Aorta (tissue), 5 donors: Measurements from ENCODE around the gene DDO. TPM values are rescaled to one million over a fixed set of nuclear protein-coding genes. Genes with fewer than 3 reads are reported as not detected.

Experiments
- ATAC-seq: fragments of 200-7000 bp; cut with Tn5 transposase; one replicate; pipeline ENCODE4 v1.9.1; 2022; ENCODE audit warnings: moderate library complexity; ENCODE audit not compliant: low FRiP score
- DNase-seq, 2 donors: peaks; one replicate each; pipeline ENCODE4 v3.0.0-alpha.2; 2020
- H3K27ac ChIP-seq, 2 donors: one replicate each; pipeline ENCODE4 v1.5.1; 2013; ENCODE audit warnings: low read length in 2 of 2, mild to moderate bottlenecking in 2 of 2, moderate library complexity in 2 of 2, control low read depth in 1 of 2, inconsistent platforms in 1 of 2, low read depth in 1 of 2
- H3K27me3 ChIP-seq, 2 donors: one replicate each; pipeline ENCODE4 v1.6.1; 2013; ENCODE audit warnings: control low read depth in 1 of 2, low read length in 1 of 2, mild to moderate bottlenecking in 1 of 2, moderate library complexity in 1 of 2; ENCODE audit not compliant: insufficient read depth in 2 of 2, control insufficient read depth in 1 of 2
- H3K36me3 ChIP-seq, 2 donors: one replicate each; pipeline ENCODE4 v1.6.1; 2013; ENCODE audit warnings: control low read depth in 1 of 2, low read length in 1 of 2, mild to moderate bottlenecking in 1 of 2; ENCODE audit not compliant: insufficient read depth in 2 of 2, control insufficient read depth in 1 of 2
- H3K4me1 ChIP-seq, 2 donors: one replicate each; pipeline ENCODE4 v1.6.1; 2013; ENCODE audit warnings: low read length in 2 of 2, control low read depth in 1 of 2, mild to moderate bottlenecking in 1 of 2, moderate library complexity in 1 of 2; ENCODE audit not compliant: insufficient read depth in 2 of 2, control insufficient read depth in 1 of 2
- H3K4me3 ChIP-seq, 2 donors: one replicate each; pipeline ENCODE4 v1.5.1; 2013; ENCODE audit warnings: low read length in 2 of 2, control low read depth in 1 of 2, mild to moderate bottlenecking in 1 of 2
- H3K9me3 ChIP-seq: one replicate; pipeline ENCODE4 v1.6.1; 2013; ENCODE audit warnings: mild to moderate bottlenecking, low read length; ENCODE audit not compliant: control insufficient read depth
- WGBS, 2 donors: extraction: QIAGEN DNeasy Blood & Tissue Kit; methylation state at CpG; one replicate each; pipeline ENCODE4 v1.1.7; 2013; 5-methylcytosine and 5-hydroxymethylcytosine counted together
- intact Hi-C, 2 donors: fragments of 100-400 bp; cut with DNase I; formaldehyde crosslinking; loops; one replicate each; pipeline versions ENCODE4 v1.14.2 to v1.15.0; 2022
- polyA plus RNA-seq, 2 donors: library from polyadenylated mRNA; stranded (reverse); fragments of 200-250 nt; gene quantifications; one replicate each; pipeline ENCODE4 v1.2.3, GENCODE V29; 2013
- total RNA-seq, 2 donors: library from RNA; stranded (reverse); fragmentation: NEBNext Ultra II Directional; extraction: Animal tissue kit (Norgen Biotek cat#: 25700); gene quantifications; one replicate each; pipeline ENCODE4 v1.2.1, GENCODE V29; 2021
- donor health status: healthy with polysubstance abuse.
- donor health status: Bipolar disorder and iron deficiency.
- donor health status: DM: no; HTN: no; CAD: no.
- donor health status: DM: no; HTN: no; CAD: no.
- donor health status: DM: yes; HTN: yes; CAD: no.

The DDO gene
- total and polyA plus RNA-seq, 4 donors = 1.3 to 6.6 (median 2.7) TPM

GRCh38 chr6:110409794-110410193 lies 5.6 kb downstream of the DDO start:
- H3K27ac ChIP-seq = no peak overlapping the region
- no peak overlapping the region for H3K4me3 ChIP-seq
- intact Hi-C loops = no loop called here
- no peaks in the 10 kb centered on the region for H3K9me3 ChIP-seq
- DNase-seq (no peak), ATAC-seq (no peak)
- peaks cover 0 to 2% of the 10 kb centered on the region in 2 donors for H3K36me3 ChIP-seq
- no peaks in the 10 kb centered on the region for H3K4me1 ChIP-seq
- no peaks in the 10 kb centered on the region for H3K27me3 ChIP-seq

DNA sequence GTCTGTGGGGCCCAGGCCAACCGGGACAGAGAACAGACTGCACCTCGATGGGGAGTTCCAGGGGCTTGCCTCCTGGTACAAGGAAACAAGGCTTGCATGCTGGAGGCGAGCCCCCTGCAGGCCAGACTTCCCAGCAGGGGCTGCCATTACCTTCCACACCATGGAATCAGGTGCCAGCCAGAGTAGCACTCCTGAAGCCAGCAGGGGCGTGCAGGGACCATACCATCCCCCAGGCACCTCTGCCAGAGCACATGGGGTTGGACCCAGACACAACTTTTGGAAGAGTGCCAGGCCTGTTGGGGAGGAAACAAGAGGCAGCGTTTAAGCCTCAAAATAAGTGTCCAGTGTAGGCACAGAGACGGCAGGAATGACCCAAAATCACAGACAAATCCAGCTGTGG lies 6.5 kb downstream of the DDO start:
- Histone ChIP-seq H3K4me3 (no peak overlapping the region), H3K27ac (no peak overlapping the region), H3K4me1 (no peaks in the 10 kb centered on the region), H3K9me3 (no peaks in the 10 kb centered on the region), H3K27me3 (no peaks in the 10 kb centered on the region), H3K36me3 (peaks cover 0 to 2% of the 10 kb centered on the region in 2 donors)
- no peak for ATAC-seq
- WGBS, 2 donors = 71 to 73% methylated on average over 6 of the region's 6 CpGs
- intact Hi-C loops = no loop called here
- no peak for DNase-seq

DNA sequence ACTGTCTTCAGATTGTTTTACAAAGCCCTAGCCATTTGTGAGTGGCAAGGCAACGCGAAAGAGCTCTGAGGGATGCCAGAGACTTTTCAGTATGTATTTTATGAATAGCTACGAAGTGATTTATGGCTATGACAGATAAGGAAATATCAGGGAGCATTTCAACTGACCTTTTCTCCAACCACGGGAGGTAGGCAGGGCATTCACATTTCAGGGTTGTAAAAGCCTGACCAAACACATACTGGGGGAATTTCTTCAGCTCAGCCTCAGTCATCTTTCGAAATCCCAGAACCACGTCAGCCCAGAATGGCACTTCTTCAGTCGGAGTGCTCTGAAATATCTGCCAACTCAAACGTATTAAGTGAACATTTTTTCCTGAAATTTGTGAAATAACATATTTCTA lies 10.8 kb downstream of the DDO start:
- ATAC-seq = no peak
- no peak overlapping the region for H3K27ac ChIP-seq
- H3K36me3 ChIP-seq = peaks cover 0 to 2% of the 10 kb centered on the region in 2 donors
- DNase-seq = no peak
- intact Hi-C loops = no loop called here
- WGBS, 2 donors = 48 to 60% methylated on average over 8 of the region's 8 CpGs
- no peaks in the 10 kb centered on the region for H3K4me1 ChIP-seq
- H3K4me3 ChIP-seq = no peak overlapping the region
- no peaks in the 10 kb centered on the region for H3K9me3 ChIP-seq
- no peaks in the 10 kb centered on the region for H3K27me3 ChIP-seq

DNA sequence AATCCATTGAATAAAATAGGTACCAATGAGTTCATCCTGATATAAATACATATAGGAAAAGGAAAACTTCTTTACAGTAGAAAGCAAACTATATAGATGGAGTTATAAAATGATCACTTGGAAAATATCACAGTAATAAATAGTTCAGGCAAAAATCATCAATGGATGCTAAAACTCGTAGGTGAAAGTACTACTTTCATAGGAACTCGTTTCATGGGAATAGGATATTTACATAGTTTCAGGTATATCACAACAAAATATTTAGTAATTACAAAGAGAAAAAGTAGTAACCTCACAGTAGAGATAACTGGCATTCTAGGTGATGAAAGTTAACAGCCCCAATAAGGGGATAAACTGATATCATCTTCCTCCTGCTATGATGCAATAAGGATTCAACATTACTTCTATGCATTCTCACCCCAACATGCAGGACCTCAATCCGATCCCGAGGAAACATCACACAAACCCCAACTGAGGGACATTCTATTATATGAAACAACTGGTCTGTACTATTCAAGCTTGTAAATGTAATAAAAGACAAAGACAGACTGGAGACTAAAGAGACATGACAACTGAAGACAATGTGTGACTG lies 13.7 kb downstream of the DDO start:
- no peak for ATAC-seq
- 90 to 95% methylated on average over 4 of the region's 4 CpGs for WGBS, 2 donors
- Histone ChIP-seq H3K27me3 (no peaks in the 10 kb centered on the region), H3K4me3 (no peak overlapping the region), H3K9me3 (no peaks in the 10 kb centered on the region), H3K36me3 (no peaks in the 10 kb centered on the region), H3K4me1 (no peaks in the 10 kb centered on the region), H3K27ac (no peak overlapping the region)
- DNase-seq = no peak
- intact Hi-C loops = no loop called here

- no peak overlapping the region for H3K27ac ChIP-seq
- H3K4me3 ChIP-seq = peak overlapping the region; percentile 10 to 14
- 44 to 64% methylated on average over 9 to 18 of the region's 18 CpGs for WGBS, 2 donors
- H3K27me3 ChIP-seq = no peaks in the 10 kb centered on the region
- H3K9me3 ChIP-seq = no peaks in the 10 kb centered on the region
- ATAC-seq (peak; percentile 48), DNase-seq (peak in 1 of 2 donors; percentile 71)
- H3K36me3 ChIP-seq = no peaks in the 10 kb centered on the region
- intact Hi-C loops = no loop called here
- no peaks in the 10 kb centered on the region for H3K4me1 ChIP-seq
Measured at GRCh38 chr6:110400208-110400607, 15.2 kb downstream of the DDO start.

GRCh38 chr6:110399219-110400071 lies 15.9 kb downstream of the DDO start:
- peak; percentile 70 to 78 for DNase-seq

GRCh38 chr6:110398778-110399177 lies 16.6 kb downstream of the DDO start:
- H3K4me1 ChIP-seq = no peaks in the 10 kb centered on the region
- H3K36me3 ChIP-seq = no peaks in the 10 kb centered on the region
- peak; percentile 16 for ATAC-seq
- no peaks in the 10 kb centered on the region for H3K9me3 ChIP-seq
- H3K27me3 ChIP-seq = no peaks in the 10 kb centered on the region
- no peak overlapping the region for H3K4me3 ChIP-seq
- intact Hi-C loops = loop anchor here in 1 of 2 donors (10.0 kb wide), 1 partner anchor 694 kb away; no protein-coding TSS in a partner anchor
- no peak overlapping the region for H3K27ac ChIP-seq
- no peak for DNase-seq
- 91 to 96% methylated on average over 4 of the region's 4 CpGs for WGBS, 2 donors

More at GRCh38 chr6:110399219-110400071, 15.9 kb downstream of the DDO start:
- Histone ChIP-seq H3K9me3 (no peaks in the 10 kb centered on the region), H3K27ac (peak overlapping the region in 1 of 2 donors; percentile 21), H3K27me3 (no peaks in the 10 kb centered on the region), H3K4me1 (no peaks in the 10 kb centered on the region), H3K4me3 (peak overlapping the region; percentile 10 to 14), H3K36me3 (no peaks in the 10 kb centered on the region)
- intact Hi-C loops = loop anchor here in 1 of 2 donors (10.0 kb wide), 1 partner anchor 695 kb away; no protein-coding TSS in a partner anchor
- ATAC-seq = peak; percentile 74
- 15 to 23% methylated on average over 43 of the region's 43 CpGs for WGBS, 2 donors

DNA sequence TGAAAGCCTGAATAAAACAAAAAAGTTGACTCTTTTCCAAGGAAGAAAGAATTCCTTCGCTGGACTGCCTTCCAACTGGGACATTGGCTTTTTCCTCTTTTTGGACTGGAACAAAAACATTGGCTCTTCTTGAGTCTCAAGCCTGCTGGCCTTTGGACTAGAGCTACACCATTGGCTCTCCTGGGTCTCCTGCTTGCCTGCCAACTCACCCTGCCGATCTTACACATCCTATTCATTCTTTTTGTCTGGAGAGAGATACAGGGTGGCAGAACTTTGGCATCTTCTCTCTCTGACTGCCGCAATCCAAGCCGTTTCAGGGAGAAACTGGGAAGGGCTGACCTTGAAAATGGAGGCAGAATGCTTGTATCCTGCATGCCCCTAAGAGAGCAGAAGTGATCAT lies 20.2 kb downstream of the DDO start:
- Histone ChIP-seq H3K9me3 (no peaks in the 10 kb centered on the region), H3K36me3 (no peaks in the 10 kb centered on the region), H3K4me1 (no peaks in the 10 kb centered on the region), H3K27ac (no peak overlapping the region), H3K27me3 (no peaks in the 10 kb centered on the region), H3K4me3 (no peak overlapping the region)
- ATAC-seq = peak; percentile 45
- 17 to 18% methylated on average over 4 of the region's 4 CpGs for WGBS, 2 donors
- intact Hi-C loops = loop anchor here in 1 of 2 donors (10.0 kb wide), 1 partner anchor 690 kb away; no protein-coding TSS in a partner anchor
- DNase-seq = no peak
